GM20431 (cell line): ENCODE measurements around the gene SMAP2.
"Not testable (repeated sequence)": the region's sequence is repeated elsewhere in the genome, so short reads cannot be mapped to it uniquely, and the experiment has no call there.

Experiments
- in situ Hi-C: fragments of 300-500 bp; cut with MseI, MboI; formaldehyde crosslinking; loops from one replicate; pipeline ENCODE4 v1.15.0; 2020; ENCODE audit warnings: low sequenced_read_pairs; ENCODE audit not compliant: unreplicated experiment

Gene SMAP2

DNA sequence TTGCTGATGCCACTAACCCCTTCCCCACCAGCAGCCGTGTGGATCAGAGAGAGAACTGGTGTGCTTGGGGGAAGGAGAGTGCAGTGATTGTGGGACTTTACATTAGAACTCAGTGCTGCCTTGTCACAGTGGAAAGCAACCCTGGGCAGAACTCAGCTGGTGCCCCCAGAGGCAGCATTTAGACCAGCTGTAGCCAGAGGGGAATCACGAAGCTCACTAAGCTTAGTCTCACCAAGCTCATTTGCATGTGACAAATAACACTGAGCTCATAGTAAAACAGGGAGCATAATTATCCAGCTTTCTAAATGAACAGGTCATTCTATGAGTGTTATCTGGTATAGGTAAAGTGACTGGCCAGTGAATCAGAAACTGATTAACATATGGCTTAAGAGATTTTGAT lies 9.8 kb upstream of the SMAP2 start:
- in situ Hi-C loops, result no loop called here

DNA sequence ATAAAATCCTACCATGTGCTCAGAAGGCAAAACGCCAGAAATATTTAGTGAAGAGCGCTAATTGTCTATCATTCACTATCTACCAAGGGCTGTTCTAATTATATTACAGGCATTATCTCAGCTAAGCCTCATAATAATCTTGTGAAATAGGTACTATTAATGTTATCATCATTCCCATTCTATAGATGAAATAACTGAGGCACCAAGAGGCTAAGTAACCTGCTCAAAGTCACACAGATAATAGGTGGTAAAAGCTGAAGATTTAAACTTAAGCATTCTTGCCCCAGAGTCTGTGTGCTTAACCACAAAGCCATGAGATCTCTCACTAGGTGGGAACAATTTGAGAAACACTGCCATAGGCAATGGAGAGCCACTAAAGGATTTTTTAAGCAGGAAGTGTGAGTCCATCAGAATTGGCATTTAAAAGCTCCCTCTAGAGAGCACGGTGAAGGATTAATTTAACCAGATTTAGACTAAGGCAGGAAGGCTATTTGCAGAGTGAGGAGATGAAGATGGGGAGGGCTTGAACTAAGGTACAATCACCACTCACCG lies 1.7 kb upstream of the SMAP2 start:
- in situ Hi-C loops, result no loop called here

DNA sequence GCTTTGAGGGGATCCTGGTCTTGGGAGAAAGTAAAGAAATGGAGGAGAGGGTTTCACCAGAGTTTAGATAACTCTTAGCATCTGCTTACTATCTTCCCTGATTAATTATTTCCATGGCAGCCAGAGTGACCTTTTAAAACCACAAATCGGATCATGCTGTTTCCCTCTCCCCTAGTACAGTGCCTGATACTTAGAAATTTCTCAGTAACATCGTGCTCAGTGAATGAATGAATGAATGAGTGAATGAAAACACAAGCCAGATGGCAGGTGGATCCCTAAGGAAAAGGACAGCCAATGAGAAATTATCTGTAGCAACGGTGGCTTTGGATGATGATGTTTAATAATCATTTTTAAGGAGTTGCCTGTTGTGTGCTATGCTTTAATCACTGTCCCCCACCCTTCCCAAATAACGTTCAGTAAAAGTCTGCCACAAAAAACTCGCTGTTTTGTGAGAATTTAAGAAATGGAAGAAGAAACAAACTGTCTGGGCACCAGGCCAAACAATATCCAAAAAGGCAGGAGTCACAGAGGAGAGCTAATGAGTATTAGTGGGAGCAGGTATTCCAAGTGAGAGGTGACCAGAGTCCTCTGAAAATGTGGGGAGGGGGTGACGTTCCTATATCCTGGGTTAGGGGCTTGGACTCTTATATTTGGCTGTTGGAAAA lies 737 bp upstream of the SMAP2 start:
- in situ Hi-C loops, result no loop called here

DNA sequence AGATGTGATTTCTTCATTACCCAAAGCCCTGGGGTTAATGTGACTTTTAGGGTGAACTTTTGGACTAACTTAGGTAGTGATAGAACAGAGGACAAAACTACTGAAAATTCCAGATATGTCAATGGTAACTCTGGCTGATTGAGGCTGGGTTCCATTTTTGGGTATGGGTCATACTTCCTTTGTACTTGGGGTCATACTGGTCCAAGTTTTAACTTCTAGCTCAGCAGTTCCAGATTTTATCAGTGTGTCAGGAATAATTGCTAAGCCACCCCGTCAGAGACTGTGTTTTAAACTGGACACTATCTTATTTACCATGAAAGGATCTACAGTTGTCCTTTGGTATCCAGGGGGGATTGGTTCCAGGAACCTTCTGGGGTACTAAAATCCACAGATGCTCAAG lies 4.0 kb downstream of the SMAP2 start:
- in situ Hi-C loops, result no loop called here

DNA sequence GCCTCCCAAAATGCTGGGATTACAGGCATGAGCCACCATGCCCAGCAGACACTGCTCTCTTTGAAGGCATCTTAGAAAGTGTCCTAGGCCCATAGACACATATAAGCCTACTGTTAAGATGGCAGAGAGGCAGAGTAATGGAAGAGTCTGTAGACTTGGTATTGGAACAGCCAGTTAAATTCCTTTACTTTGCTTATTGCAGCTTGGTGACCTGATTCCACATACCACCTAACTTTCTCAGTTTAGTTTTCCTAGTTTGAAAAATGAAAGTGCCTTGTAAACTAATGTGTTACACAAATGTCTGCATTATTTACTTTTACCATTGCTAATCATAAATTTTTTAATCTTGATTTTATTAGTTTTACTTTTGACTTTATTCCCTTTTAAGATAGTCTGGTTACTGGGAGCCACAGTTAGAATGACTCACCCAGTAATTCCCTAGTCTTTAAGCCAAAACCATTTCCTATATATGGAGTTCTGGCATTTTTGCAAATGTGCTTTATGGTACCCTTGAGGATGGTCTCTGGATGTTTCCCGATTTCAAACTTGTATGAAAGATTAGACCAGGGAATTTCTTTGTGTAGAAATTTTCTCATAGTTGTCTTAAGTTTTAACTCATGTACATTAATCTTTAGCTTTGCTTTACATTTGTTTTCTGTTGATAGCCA lies 6.4 kb downstream of the SMAP2 start:
- in situ Hi-C loops, result no loop called here

DNA sequence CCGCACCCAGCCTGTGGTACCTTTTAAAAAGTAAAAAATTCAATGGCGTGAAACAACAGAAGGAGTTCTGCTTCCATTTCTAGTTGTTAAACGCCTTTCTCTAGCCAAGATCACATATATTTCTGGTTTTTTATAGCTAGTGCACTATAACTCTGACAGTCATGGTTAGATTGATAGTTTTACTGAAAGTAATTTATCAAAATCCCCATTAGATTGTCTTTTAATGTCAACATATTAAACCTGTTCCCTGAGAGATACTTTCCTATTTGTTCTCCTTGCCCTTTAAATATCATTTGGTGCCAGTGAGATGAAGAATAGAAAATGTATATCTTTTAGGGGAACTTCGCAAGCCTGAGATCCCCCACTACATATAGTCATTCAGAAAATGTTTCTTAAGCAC lies 7.3 kb downstream of the SMAP2 start:
- in situ Hi-C loops, result no loop called here

DNA sequence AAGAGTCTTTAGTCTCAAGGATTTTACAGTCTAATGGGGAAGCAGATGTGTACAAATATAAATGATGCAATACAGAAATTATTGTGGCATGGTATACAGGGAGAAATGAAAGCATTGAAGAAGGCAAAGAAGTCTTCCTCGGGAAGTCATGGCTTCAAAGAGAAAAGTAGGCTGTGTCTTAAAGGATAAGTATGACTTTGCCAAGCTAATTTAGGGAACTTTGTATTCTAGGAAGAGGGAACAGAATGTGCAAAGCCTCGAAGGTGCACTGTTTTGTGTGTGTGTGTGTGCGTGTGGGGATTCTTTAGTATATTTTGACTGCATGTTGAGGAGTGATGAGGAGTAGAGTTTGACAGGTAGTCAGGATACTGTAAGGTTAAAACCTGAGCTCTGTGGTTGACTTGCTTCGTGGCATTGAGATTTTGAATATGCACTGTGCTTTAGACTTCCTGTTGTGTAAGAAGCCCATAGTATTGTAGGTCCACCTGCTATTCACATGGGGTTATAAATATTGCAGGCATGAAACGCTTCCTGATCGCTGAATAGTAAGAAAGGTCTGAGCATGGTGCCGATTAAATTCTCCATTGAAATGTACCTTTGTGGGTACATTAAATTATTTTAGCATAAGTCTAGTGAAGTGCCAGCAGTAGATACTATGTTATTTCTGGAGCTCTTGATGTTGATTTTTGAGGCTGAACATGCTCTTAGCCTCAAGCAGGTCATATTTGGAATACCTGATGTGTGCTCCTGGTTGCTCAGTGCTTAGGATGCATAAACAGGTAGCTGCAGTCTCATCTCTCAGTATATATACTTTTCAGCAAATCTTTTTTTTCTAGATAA lies 8.0 kb downstream of the SMAP2 start:
- in situ Hi-C loops, result no loop called here

DNA sequence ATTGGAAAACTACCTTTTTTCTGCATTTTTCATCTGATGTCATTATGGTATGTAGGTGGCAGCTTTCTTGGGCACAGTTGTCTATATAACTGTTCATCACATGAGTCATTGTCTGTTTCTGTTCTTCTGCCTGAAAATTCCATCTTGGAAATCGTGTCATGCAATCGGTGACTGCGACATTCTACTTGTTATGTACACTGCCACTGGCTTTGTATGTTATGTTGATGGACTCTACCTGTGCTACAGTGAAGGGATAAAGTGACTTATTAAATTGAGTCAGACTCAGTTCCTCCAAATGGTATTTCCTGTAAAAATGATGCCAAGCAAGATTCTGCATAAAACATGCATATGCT lies 8.6 kb downstream of the SMAP2 start:
- in situ Hi-C loops, result no loop called here

DNA sequence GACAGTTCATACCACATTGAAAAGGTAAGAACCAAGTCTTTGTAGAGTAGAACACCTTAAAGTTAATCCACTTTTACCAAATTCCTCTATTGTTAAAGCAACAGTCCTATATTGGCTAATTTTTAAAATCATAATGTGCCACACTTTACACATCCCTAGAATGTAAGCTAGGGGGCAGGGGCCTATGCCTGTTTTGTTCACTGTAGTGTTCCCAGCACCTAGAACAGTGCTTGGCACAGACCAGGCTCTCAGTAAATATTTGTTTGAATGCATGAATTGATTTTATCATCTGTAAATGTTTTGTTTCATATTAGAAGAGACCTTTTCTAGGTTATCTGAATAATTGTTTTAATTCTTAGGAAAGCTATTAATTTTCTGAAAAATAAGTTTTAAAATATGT lies 9.1 kb downstream of the SMAP2 start:
- in situ Hi-C loops, result no loop called here

DNA sequence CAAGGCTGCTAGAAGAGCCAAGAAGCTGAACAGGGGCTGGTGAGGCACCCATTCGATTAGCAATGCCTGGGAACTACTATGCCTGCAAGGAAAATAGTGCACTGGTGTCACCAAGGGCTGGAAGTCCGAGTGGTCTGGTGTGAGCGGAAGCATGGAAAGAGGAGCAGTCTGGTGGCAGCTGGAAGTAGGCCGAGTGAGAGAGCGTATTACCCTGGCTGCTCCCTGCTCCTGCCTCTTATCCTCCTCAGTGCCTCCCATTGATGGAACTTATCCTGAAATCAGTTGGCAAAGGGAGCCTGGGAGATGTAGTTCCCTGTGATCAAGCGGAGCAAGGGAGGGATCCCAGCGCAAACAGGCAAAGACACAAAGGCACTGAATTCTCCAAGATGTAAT lies 9.6 kb downstream of the SMAP2 start:
- in situ Hi-C loops, result no loop called here

DNA sequence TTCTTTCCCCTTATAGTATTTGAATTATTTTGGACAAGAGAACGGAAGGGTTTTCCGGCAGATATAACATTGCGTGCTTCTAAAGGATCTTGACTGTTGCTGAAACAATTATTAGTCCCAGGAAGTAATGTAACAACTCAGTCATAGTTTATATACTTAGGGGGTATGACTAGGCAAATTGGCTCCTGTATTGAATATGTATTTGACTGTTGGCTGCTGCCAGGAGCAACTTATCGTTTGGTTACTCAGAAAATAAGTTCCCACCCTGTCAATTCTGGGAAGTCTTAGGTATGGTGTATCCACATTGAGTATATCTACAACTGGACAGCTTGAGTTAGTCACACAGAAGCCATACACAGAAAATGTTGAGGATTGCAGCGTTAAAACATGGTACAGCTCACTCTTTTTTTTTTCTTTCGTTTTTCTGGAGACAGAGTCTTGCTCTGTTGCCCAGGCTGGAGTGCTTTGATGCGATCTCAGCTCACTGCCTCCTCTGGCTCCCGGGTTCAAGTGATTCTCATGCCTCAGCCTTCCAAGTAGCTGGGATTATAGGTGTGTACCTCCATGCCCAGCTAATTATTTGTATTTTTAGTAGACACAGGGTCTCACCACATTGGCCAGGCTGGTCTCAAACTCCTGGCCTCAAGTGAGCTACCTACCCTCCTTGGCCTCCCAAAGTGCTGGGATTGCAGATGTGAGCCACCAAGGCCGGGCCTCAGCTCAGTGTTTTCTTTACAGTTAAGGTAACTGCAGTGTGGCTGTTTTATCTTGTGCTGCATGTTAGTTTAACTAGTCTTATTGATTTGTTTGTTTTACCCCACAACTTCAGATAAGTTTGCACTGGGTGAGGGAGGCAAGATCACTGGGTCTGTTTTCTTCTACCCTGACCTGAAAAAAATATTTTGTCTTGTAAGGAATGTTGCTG lies 10.2 kb downstream of the SMAP2 start:
- in situ Hi-C loops, result no loop called here

DNA sequence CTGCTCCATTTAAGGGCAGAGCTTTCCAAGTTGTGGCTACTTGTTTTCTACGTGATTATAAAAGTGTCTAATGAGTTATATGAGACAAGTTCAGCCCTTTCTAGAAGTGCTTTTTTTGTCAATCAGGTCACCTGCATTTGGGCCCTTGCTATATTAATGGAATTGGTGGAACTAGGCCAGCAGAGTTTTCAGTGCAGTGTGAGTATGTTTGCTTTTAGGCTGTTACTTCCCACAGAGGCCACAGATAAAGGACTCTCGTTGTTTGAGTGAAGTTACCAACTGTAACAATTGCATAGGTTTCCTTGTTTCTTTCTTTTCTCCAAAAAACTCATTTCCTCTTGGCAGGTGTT lies 10.9 kb downstream of the SMAP2 start:
- in situ Hi-C loops, result no loop called here

DNA sequence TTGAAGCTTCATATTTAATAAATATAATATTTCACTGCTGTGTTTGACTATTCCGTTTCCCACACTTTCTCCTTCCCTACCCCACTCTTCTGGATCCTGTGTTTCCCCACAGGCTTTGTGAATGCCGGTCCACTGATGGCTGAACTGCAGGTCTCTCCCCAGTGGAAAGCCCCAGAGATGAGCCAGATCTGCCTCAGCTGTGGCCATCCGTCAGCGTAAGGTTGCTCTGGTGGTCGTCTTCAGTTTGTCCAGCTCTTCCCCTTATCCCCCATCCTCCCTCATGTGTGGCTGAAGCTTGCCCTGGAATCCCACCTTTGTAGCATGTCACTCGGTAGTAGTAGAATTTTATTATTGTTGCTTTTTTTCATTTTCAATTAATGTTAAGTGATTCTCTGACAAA lies 11.4 kb downstream of the SMAP2 start:
- in situ Hi-C loops, result no loop called here

DNA sequence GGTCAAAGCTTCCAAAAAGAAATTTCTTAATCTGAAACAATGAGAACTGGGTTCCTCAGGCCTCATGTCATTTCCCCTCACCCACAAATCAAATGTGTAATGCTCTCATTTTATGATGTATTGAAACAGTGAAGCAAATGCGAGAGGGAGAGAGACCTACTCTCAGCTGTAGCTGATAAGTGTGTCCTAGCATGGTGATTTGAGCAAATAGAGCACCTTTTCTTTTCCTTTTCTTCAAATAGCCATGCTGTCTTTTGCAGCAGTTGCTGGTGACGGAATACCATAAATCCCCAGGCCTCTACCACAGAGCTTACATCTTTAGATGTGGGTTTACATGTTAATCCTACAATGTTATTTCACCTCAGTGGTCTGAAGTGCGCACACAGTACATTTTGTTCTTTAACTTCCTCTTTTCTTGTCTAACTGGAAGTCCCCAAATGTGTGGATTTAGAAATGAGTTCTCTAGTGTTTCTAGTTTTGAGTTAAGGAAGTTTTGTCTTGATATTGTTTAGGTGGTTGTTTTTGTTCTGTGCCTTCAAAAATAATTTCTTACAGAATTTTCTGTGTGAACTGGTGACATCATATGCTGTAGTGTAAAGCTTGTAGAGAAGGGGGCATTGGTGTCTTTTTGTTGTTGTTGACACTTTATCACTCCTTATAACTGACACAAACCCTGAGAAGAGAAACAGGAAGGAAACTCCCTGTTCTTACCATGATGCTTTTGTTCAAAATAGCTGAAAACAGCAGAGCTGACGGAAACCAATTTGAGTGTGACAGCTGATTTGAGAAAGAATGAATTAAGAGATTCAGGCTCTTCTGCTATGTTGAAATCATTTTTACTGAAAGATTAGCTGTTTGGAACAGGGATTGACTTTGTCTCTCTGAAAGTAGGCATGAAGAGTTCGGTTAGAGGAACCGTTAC lies 12.2 kb downstream of the SMAP2 start:
- in situ Hi-C loops, result no loop called here

DNA sequence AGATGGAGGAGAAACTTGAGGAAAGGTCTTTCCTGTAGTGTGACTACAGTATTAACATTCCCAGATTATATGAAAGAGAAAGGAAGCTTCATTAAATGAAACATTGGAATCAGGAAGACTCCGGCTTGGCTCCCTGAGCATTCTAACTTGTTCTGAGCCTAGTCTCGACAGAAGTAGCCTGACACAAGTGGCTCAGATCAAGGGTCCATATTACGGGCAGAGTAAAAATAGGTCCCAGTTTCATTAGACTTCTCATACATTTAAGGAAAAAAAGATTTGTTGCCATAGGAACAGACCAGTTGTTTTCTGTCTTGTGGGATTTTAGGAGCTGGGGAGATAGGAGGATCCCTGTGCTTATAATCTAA lies 12.8 kb downstream of the SMAP2 start:
- in situ Hi-C loops, result no loop called here

DNA sequence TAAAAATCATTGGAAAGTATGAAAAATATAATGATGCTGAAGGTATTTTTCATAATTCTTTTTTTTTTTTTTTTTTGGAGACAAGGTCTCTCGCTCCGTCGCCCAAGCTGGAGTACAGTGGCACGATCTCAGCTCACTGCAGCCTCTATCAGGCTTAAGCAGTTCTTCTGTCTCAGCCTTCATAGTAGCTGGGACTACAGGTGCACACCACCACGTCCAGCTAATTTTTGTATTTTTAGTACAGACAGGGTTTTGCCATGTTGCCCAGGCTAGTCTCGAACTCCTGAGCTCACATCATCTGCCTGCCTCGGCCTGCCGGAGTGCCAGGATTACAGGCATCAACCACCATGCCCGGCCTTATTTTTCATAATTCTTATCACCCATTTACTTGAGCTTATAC lies 13.3 kb downstream of the SMAP2 start:
- in situ Hi-C loops, result no loop called here

DNA sequence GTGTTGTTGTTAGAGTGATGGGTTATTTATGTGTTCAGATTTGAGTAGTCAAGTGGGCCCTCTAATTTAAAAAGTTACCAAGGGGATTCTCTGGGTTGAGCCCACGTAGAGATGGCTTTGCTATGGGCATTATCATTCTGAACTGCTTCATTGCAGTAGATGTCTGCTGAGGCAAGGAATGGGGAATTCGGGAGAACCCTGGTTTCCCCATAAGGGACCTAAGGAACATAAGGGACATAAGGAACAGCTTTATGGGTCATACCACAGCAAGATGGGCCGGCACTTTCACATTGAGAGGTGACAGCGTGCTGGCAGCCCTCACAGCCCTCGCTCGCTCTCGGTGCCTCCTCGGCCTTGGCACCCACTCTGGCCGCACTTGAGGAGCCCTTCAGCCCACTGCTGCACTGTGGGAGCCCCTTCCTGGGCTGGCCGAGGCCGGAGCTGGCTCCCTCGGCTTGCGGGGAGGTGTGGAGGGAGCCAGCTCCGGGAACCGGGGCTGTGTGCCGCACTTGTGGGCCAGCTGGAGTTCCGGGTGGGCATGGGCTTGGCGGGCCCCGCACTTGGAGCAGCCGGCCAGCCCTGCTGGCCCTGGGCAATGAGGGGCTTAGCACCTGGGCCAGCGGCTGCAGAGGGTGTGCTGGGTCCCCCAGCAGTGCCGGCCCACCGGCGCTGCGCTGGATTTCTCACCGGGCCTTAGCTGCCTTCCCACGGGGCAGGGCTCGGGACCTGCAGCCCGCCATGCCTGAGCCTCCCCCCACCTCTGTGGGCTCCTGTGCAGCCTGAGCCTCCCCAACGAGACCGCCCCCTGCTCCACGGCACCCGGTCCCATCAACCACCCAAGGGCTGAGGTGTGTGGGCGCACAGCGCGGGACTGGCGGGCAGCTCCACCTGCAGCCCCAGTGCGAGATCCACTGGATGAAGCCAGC lies 14.1 kb downstream of the SMAP2 start:
- in situ Hi-C loops, result not testable (repeated sequence)
